NCI-H1417 treated with DMSO at 0.1 percent for 48 hours (cell line): Measurements from ENCODE around the gene SLC6A2.
"Not testable (repeated sequence)": the region's sequence is repeated elsewhere in the genome, so short reads cannot be mapped to it uniquely, and the experiment has no call there.

ENCODE experiments used
- DNase-seq: peaks from one replicate; lab custom pipeline; 2025; lab: John Stamatoyannopoulos, UW

The SLC6A2 gene

GRCh38 chr16:55655897-55656681 lies at the start of gene SLC6A2:
Gene SLC6A2, plus strand, starts transcription at chr16:55655988. Its CDS starts 707 bp downstream, at chr16:55656695.
- no peak for DNase-seq

- DNase-seq, result no peak
Observed at GRCh38 chr16:55613613-55614335, 42.0 kb upstream of the SLC6A2 start.

GRCh38 chr16:55615071-55615470 lies 40.7 kb upstream of the SLC6A2 start:
- DNase-seq, result no peak

GRCh38 chr16:55615670-55616069 lies 40.1 kb upstream of the SLC6A2 start:
- DNase-seq, result not testable (repeated sequence)

- no peak for DNase-seq
Observed at GRCh38 chr16:55621771-55622170, 34.0 kb upstream of the SLC6A2 start.

GRCh38 chr16:55622272-55622671 lies 33.5 kb upstream of the SLC6A2 start:
- DNase-seq, result no peak

- DNase-seq, result no peak
Observed at GRCh38 chr16:55622930-55623561, 32.7 kb upstream of the SLC6A2 start.

GRCh38 chr16:55623640-55624039 lies 32.1 kb upstream of the SLC6A2 start:
- no peak for DNase-seq

GRCh38 chr16:55624696-55625095 lies 31.1 kb upstream of the SLC6A2 start:
- DNase-seq, result no peak

- DNase-seq, result no peak
Observed at GRCh38 chr16:55625843-55626242, 29.9 kb upstream of the SLC6A2 start.

- no peak for DNase-seq
Observed at GRCh38 chr16:55628306-55628968, 27.4 kb upstream of the SLC6A2 start.

- no peak for DNase-seq
Observed at GRCh38 chr16:55630774-55631173, 25.0 kb upstream of the SLC6A2 start.

GRCh38 chr16:55632259-55632658 lies 23.5 kb upstream of the SLC6A2 start:
- no peak for DNase-seq

GRCh38 chr16:55634193-55634592 lies 21.6 kb upstream of the SLC6A2 start:
- DNase-seq, result no peak

- no peak for DNase-seq
Observed at GRCh38 chr16:55638256-55638655, 17.5 kb upstream of the SLC6A2 start.

GRCh38 chr16:55640701-55641327 lies 15.0 kb upstream of the SLC6A2 start:
- no peak for DNase-seq

- no peak for DNase-seq
Observed at GRCh38 chr16:55641430-55642056, 14.2 kb upstream of the SLC6A2 start.

GRCh38 chr16:55642611-55643010 lies 13.2 kb upstream of the SLC6A2 start:
- no peak for DNase-seq

GRCh38 chr16:55643161-55643970 lies 12.4 kb upstream of the SLC6A2 start:
- no peak for DNase-seq

GRCh38 chr16:55645986-55646385 lies 9.8 kb upstream of the SLC6A2 start:
- no peak for DNase-seq

- no peak for DNase-seq
Observed at GRCh38 chr16:55647343-55647742, 8.4 kb upstream of the SLC6A2 start.
